HepG2 (cell line): ENCODE results near the gene BLVRB. TPM values are rescaled to one million over a fixed set of nuclear protein-coding genes. Genes with fewer than 3 reads are reported as not detected.

Source experiments
- CREM ChIP-seq, 2 experiments: sonication (generic) in 1 of 2; formaldehyde crosslinking in 1 of 2; IDR thresholded peaks; 2 replicates each; pipeline versions ENCODE4 v1.4.0 to v1.6.1; 2016 to 2020; ENCODE audit warnings: antibody characterized with exemption in 1 of 2, mild to moderate bottlenecking in 1 of 2, missing genetic modification reagents in 1 of 2
- E2F1 ChIP-seq: sonication (generic); formaldehyde crosslinking; IDR thresholded peaks from 2 replicates; pipeline ENCODE4 v1.5.0; 2020; ENCODE audit warnings: missing genetic modification reagents
- GRHL1 ChIP-seq: sonication (generic); formaldehyde crosslinking; conservative IDR thresholded peaks from 2 replicates; pipeline ENCODE4 v1.8.0; 2022; ENCODE audit warnings: missing genetic modification reagents
- KIAA2018 ChIP-seq: sonication (generic); formaldehyde crosslinking; IDR thresholded peaks from 2 replicates; pipeline ENCODE4 v1.5.0; 2020; ENCODE audit warnings: mild to moderate bottlenecking, missing genetic modification reagents, borderline replicate concordance
- MTA1 ChIP-seq: sonication (generic); formaldehyde crosslinking; IDR thresholded peaks from 2 replicates; pipeline ENCODE4 v1.4.0; 2020; ENCODE audit warnings: missing genetic modification reagents, mild to moderate bottlenecking, borderline replicate concordance
- RAD21 ChIP-seq: fragments of 450-650 bp; formaldehyde crosslinking; IDR thresholded peaks from 2 replicates; pipeline ENCODE4 v1.5.0; 2020; ENCODE audit warnings: mild to moderate bottlenecking
- SNAPC5 ChIP-seq: sonication (generic); formaldehyde crosslinking; IDR thresholded peaks from 2 replicates; pipeline ENCODE4 v1.8.1; 2023; ENCODE audit warnings: mild to moderate bottlenecking, missing genetic modification reagents, borderline replicate concordance
- SP5 ChIP-seq: IDR thresholded peaks from 2 replicates; pipeline ENCODE4 v1.6.1; 2016; ENCODE audit warnings: low read depth, borderline replicate concordance
- ZNF329 ChIP-seq: sonication (generic); formaldehyde crosslinking; IDR thresholded peaks from 2 replicates; pipeline ENCODE4 v1.9.0; 2021; ENCODE audit warnings: low read depth, mild to moderate bottlenecking, missing genetic modification reagents
- polyA plus RNA-seq, 8 experiments: library from polyadenylated mRNA; depleted of rRNA in 3 of 8; stranded (reverse) in 7 of 8; unstranded in 1 of 8; fragments of >200 nt; fragmentation: Illumina TruSeq in 4 of 8; extraction: Trizol in 4 of 8; gene quantifications; 2 replicates each; pipeline versions ENCODE4 v1.2.1 to v1.2.3, GENCODE V29; 2011 to 2016; ENCODE audit warnings: low read depth in 4 of 8, missing spikeins in 1 of 8, mixed read lengths in 1 of 8; ENCODE audit not compliant: insufficient read depth in 1 of 8
- total RNA-seq, 5 experiments: library from RNA; depleted of rRNA; stranded (reverse); fragments of >200 nt; fragmentation: Illumina TruSeq; extraction: Trizol; gene quantifications; 2 replicates each; pipeline ENCODE4 v1.2.3, GENCODE V29; 2016; ENCODE audit warnings: low read depth in 1 of 5
- TF ChIP-seq, protein P1 (sequence below): sonication (generic); formaldehyde crosslinking; IDR thresholded peaks from 2 replicates; pipeline ENCODE4 v1.4.0; 2020; ENCODE audit warnings: missing genetic modification reagents
- TF ChIP-seq, protein P2 (sequence below): sonication (generic); formaldehyde crosslinking; IDR thresholded peaks from 2 replicates; pipeline ENCODE4 v1.5.1; 2020; ENCODE audit warnings: mild to moderate bottlenecking, missing genetic modification reagents, borderline replicate concordance

Gene BLVRB
- total and polyA plus RNA-seq, 2 of the 13 experiments (the other 11 are each of a cell fraction or from before 2014, with no cell fraction given), result 25.9 to 51.4 TPM

DNA sequence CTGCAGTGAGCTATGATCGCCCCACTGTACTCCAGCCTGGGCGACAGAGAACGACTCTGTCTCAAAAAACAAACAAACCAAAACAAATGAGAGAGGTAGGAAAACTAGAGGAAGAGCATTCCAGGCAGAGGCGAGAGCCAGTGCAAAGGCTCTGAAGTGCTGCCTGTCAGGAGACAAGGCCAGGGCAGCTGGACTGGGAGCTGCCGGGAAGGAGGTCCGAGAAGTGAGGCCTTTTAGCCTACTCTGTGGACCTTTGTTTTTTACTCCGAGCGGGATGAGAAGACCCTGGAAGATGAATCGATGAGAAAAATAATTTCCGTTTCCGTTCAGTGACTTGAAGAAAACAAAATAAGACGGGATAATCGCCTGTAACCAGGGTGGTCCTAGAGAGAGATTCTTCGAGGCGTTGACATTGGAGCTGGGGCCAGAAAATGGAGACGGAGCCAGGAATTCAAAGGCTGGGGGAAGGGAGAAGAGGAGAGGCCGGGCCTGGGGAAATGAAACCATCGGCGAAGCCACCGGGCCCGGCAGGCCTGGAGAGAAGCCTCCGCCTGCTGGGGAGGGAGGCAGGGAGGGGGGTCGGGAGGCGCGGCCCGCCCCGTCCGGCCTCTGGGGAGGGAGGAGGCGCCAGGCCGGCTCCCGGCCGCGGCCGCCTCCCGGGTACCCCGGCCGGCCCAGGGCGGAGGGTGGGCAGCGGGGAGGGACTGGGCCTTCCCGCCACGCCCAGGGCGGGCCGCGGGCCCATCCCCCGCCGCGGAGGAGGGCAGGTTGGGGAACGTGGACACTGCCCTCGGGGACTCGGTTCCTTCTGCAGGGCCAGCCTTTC lies 31.9 kb downstream of the BLVRB start (continued):
- TF ChIP-seq, protein P1, sequence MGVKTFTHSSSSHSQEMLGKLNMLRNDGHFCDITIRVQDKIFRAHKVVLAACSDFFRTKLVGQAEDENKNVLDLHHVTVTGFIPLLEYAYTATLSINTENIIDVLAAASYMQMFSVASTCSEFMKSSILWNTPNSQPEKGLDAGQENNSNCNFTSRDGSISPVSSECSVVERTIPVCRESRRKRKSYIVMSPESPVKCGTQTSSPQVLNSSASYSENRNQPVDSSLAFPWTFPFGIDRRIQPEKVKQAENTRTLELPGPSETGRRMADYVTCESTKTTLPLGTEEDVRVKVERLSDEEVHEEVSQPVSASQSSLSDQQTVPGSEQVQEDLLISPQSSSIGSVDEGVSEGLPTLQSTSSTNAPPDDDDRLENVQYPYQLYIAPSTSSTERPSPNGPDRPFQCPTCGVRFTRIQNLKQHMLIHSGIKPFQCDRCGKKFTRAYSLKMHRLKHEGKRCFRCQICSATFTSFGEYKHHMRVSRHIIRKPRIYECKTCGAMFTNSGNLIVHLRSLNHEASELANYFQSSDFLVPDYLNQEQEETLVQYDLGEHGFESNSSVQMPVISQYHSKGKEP (CRISPR knock-in tag), result no peak
- TF ChIP-seq RAD21 (0 out of 2 replicates have a peak, but pooled peaks have one; percentile 11), GRHL1 (CRISPR knock-in tag) (no peak), MTA1 (CRISPR knock-in tag) (no peak), CREM (IDR thresholded peaks at IDR 0.05) (no peak), CREM (CRISPR knock-in tag; IDR thresholded peaks at IDR 0.05) (no peak), ZNF329 (CRISPR knock-in tag) (no peak), KIAA2018 (CRISPR knock-in tag) (no peak), SNAPC5 (CRISPR knock-in tag) (no peak), SP5 (CRISPR knock-in tag) (peak; percentile 72), E2F1 (CRISPR knock-in tag) (no peak)
- TF ChIP-seq, protein P2, sequence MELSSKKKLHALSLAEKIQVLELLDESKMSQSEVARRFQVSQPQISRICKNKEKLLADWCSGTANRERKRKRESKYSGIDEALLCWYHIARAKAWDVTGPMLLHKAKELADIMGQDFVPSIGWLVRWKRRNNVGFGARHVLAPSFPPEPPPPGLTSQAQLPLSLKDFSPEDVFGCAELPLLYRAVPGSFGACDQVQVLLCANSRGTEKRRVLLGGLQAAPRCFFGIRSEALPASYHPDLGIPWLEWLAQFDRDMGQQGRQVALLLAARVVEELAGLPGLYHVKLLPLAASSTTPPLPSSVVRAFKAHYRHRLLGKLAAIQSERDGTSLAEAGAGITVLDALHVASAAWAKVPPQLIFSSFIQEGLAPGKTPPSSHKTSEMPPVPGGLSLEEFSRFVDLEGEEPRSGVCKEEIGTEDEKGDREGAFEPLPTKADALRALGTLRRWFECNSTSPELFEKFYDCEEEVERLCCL (CRISPR knock-in tag), result no peak
